Activated naive CD4-positive, alpha-beta T cell treated with anti-CD3 and anti-CD28 coated beads, Interleukin-2, amount 50 U/mL, for 72 hours (primary cell): Measurements from ENCODE around the gene CNOT8. TPM values are rescaled to one million over a fixed set of nuclear protein-coding genes. Genes with fewer than 3 reads are reported as not detected.
"Not testable (repeated sequence)": the region's sequence is repeated elsewhere in the genome, so short reads cannot be mapped to it uniquely, and the experiment has no call there.

Experiments used
- ATAC-seq, 2 donors: fragments of 150-1000 bp; cut with Tn5 transposase; 2 replicates each; pipeline ENCODE4 v1.10.0; 2021; ENCODE audit warnings: mild to moderate bottlenecking in 2 of 2, moderate library complexity in 2 of 2
- DNase-seq, 2 donors: peaks; one replicate each; pipeline ENCODE4 v3.0.0; 2021 to 2022; ENCODE audit warnings: low spot score in 2 of 2
- H3K27ac Mint-ChIP-seq, 2 donors: one replicate each; pipeline ENCODE4 v1.8.0; 2022; ENCODE audit warnings: mild to moderate bottlenecking in 2 of 2, mixed read lengths in 2 of 2
- H3K36me3 Mint-ChIP-seq, 2 donors: one replicate each; pipeline ENCODE4 v1.8.0; 2022; ENCODE audit warnings: mixed read lengths in 2 of 2
- H3K9me3 Mint-ChIP-seq, 2 donors: one replicate each; pipeline ENCODE4 v1.8.0; 2022; ENCODE audit warnings: mixed read lengths in 2 of 2
- total RNA-seq, 2 donors: library from RNA; stranded (reverse); gene quantifications; one replicate each; pipeline ENCODE4 v1.2.3, GENCODE V29; 2022

Gene CNOT8
- total RNA-seq, 2 donors from 2014 or later: 76.4 to 92.3 TPM

- ATAC-seq: peak; percentile 82 to 85
- H3K27ac Mint-ChIP-seq: peak overlapping the region; percentile 62 to 68
- H3K9me3 Mint-ChIP-seq: no peaks in the 10 kb centered on the region
- H3K36me3 Mint-ChIP-seq: peaks cover 5 to 7% of the 10 kb centered on the region in 2 donors
- peak; percentile 19 to 68 for DNase-seq
Measured at GRCh38 chr5:154829589-154830218, 28.7 kb upstream of the CNOT8 start.

DNA sequence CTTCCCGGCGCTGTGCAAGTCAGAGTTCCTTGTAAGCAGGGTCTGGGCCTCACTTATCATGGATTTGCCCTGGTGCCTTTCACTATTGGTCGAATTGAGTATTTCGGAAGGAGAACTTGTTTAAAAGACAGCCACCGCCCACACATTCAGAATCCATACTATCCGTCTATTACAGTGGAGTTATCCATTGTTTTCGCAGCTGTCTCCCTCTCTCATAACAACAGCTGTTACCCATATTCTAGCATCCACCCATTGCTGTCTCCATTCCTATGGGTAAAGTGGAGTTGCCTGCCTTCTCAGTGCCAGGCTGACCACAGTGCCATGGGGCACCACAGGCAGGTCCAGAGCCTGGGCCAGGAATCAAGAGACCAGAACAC is 28.2 kb upstream of the CNOT8 start:
- ATAC-seq: no peak
- Mint-ChIP-seq H3K9me3 (no peaks in the 10 kb centered on the region), H3K27ac (peak overlapping the region; percentile 62 to 68), H3K36me3 (peaks cover 5 to 7% of the 10 kb centered on the region in 2 donors)
- no peak for DNase-seq

DNA sequence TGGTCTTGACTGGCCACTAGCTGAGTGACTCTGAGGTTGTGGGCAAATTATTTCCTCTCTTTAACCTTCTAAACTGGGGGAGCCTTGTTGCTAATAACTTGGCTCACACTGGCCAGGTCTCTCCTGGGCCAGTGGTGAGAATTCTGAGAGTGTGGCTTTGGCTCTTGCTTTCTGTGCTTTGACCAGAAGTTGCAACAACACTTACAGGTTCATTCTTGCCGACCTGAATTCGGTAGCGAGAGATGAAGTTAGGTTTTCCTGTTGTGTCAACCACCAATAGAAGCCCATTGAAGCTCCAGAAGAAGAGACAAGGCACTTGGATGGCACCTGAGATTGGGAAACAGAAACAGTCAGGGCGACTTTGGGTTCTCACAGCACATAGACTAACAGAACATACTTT is 27.8 kb upstream of the CNOT8 start:
- Mint-ChIP-seq H3K36me3 (peaks cover 4% of the 10 kb centered on the region in 2 donors), H3K27ac (peak overlapping the region; percentile 62 to 68), H3K9me3 (no peaks in the 10 kb centered on the region)
- DNase-seq: no peak
- ATAC-seq: no peak

- no peak for ATAC-seq
- H3K27ac Mint-ChIP-seq: no peak overlapping the region
Measured at GRCh38 chr5:154831451-154831850, 27.0 kb upstream of the CNOT8 start.

DNA sequence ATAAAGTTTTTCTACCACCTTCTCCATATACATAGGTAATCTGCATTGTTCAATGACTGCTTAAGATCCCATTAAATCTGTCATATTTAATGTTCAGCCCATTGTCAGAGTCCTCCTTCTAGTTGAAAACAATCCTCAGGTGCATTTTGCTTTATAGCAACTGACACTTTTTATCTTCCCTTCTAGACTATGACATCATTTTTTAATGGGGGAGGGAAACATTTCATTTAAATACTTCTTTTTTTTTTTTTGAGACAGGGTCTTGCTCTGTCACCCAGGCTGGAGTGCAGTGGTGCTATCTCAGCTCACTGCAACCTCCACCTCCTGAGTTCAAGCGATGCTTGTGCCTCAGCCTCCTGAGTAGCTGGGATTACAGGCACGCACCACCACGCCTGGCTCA is 25.6 kb upstream of the CNOT8 start:
- not testable (repeated sequence) for ATAC-seq, H3K9me3 Mint-ChIP-seq, H3K36me3 Mint-ChIP-seq, H3K27ac Mint-ChIP-seq, DNase-seq

More at GRCh38 chr5:154831451-154831850, 27.0 kb upstream of the CNOT8 start:
- H3K36me3 Mint-ChIP-seq: no peaks in the 10 kb centered on the region
- no peaks in the 10 kb centered on the region for H3K9me3 Mint-ChIP-seq
- no peak for DNase-seq

- ATAC-seq (no peak), DNase-seq (no peak)
- no peaks in the 10 kb centered on the region for H3K36me3 Mint-ChIP-seq
- no peak overlapping the region for H3K27ac Mint-ChIP-seq
- no peaks in the 10 kb centered on the region for H3K9me3 Mint-ChIP-seq
Measured at GRCh38 chr5:154834053-154834452, 24.4 kb upstream of the CNOT8 start.

- DNase-seq, H3K9me3 Mint-ChIP-seq, H3K27ac Mint-ChIP-seq, ATAC-seq, H3K36me3 Mint-ChIP-seq: not testable (repeated sequence)
Measured at GRCh38 chr5:154835701-154836052, 22.8 kb upstream of the CNOT8 start.

GRCh38 chr5:154836225-154836624 is 22.2 kb upstream of the CNOT8 start:
- Mint-ChIP-seq H3K27ac (no peak overlapping the region), H3K9me3 (no peaks in the 10 kb centered on the region), H3K36me3 (no peaks in the 10 kb centered on the region)
- no peak for DNase-seq
- ATAC-seq: no peak

DNA sequence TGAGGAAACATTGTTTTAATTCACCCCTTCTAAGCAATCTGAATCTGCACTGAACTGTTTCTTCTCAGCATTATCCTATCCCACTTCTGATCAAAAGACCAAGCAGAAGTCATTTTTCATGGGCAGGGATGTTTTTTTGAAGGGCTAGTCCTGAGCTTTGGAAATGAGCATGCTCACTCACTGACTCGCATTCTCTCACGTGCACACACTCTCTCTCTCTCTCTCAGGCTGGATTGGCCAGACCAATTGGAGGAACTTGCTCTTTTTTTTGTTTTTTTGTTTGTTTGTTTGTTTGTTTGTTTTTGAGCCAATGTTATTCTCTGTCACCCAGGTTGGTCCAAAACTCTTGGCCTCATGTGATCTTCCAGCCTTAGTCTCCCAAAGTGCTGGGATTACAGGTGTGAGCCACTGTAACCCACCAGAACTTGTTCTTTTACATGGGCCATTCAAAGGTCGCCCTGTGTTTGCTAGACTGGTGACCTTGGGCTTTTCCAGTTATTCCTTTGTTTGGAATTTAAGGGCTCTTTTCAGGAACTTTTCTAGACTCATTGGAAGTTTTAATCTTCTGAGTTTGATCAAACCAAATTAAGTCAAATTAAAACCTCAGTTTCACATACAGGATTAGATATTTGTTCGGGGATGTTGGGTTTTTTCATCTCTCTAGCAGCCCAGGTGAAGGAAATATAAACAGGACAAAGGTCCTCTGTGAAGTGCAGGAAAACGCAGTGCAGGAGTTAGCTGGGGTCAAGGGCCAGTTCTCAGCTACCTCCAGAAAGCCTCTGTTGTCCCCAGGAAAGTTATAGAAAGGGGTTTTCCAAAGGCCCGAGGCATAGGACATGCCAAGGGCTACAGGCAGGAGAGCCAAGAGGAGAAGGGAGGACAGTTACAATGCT is 21.2 kb upstream of the CNOT8 start:
- ATAC-seq: no peak
- no peak for DNase-seq
- Mint-ChIP-seq H3K27ac (peak overlapping the region in 1 of 2 donors; percentile 44), H3K9me3 (no peaks in the 10 kb centered on the region), H3K36me3 (no peaks in the 10 kb centered on the region)

- ATAC-seq (peak in 1 of 2 donors; percentile 46), DNase-seq (no peak)
- H3K36me3 Mint-ChIP-seq: no peaks in the 10 kb centered on the region
- no peak overlapping the region for H3K27ac Mint-ChIP-seq
- no peaks in the 10 kb centered on the region for H3K9me3 Mint-ChIP-seq
Measured at GRCh38 chr5:154840435-154841272, 17.8 kb upstream of the CNOT8 start.

DNA sequence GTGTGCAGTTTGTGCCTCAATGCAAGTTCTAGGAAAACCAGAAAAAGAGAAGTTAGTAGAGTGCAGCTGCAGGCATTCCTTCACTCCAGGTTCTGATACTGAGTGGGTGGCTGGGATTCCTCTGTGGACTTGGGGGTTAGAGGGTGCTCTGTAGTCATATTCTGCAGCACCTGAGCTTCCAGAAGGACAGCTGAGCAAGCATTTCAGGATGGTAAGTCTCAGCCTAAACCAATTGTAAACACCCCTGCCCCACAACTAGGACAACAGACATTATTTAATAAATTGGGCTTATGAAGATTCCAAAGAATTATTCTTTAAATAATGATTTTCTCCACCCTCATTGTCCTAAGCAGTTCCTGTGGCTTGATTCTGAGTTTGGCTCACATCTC is 17.2 kb upstream of the CNOT8 start:
- DNase-seq (no peak), ATAC-seq (peak in 1 of 2 donors; percentile 20)
- H3K27ac Mint-ChIP-seq: no peak overlapping the region
- H3K9me3 Mint-ChIP-seq: no peaks in the 10 kb centered on the region
- H3K36me3 Mint-ChIP-seq: no peaks in the 10 kb centered on the region

DNA sequence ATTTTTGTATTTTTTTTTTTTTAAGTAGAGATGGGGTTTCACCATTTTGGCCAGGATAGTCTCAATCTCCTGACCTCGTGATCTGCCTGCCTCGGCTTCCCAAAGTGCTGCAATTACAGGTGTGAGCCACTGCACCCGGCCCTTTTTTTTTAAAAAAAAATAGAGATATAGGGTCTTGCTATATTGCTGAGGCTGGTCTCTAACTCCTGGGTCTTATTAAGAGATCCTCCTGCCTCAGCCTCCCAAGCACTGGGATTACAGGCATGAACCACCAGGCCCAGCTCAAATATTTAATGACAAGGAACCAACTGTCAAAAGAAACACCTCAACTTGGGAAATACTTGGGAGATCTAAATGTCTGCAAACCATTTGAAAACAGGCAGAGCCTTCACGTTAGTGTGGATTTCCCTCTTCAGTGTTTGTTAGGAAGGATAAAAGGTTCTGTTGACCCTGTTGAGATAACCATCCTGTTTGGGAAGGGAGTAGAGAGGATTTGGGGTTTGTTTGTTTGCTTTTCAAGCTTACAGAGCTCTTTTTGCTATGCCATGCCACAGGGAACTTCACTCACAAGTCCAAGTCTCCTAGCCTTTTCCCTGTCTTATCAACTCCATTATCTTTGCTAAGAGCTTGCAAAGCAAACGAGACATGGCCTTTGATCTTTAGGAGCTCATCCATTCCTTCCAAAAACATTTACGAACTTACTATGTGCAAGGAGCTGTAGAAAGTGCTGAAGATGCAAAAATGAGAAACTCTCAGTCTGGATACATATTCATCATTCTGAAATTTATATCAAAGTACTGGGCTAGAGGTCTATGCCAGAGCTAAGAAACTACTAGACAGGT is 15.5 kb upstream of the CNOT8 start:
- Mint-ChIP-seq H3K27ac (peak overlapping the region in 1 of 2 donors; percentile 53), H3K9me3 (no peaks in the 10 kb centered on the region), H3K36me3 (no peaks in the 10 kb centered on the region)
- ATAC-seq (no peak), DNase-seq (no peak)

DNA sequence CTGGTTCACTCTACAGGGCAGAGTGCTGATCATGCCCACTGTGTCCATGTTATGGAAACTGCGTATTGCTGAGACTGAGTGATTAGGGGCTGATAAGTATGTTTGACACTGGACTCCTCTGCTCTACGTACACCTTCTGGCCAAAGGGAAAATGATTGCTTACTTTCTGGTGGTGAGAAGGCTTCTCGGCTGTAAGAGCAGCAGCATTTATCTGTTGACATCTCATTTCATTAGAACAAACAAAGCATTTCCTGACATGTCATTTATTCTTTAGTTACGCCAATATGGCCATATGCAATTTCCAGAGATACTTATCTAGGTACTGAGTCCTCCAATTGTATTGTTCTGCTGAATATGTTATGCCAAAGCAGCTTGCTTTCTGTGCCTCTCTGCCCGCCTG is 13.6 kb upstream of the CNOT8 start:
- Mint-ChIP-seq H3K36me3 (no peaks in the 10 kb centered on the region), H3K9me3 (no peaks in the 10 kb centered on the region), H3K27ac (no peak overlapping the region)
- no peak for ATAC-seq
- DNase-seq: no peak

DNA sequence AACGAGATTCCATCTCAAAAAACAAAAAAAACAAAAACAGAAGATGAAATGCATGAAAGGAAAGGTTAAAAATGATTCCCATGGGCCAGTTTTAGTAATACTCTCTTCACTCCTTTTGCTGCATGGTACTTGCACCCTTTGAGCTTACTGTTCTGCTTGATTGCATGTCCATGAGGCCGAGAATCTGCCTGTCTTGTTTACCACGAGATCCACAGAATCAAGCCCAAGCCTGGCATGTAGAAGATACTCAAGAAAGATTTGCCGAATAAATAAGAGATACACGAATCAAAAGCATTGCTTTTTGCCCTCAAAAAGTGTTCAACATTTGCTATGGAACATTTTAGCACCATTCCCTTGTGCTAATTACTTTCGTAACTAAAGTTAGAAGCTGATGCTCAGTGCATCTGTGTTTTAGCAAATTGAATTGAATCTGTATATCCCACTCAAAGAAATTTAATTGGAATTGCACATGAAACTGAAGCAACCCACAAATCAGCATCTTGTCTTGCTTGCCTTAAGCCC is 9.1 kb upstream of the CNOT8 start:
- no peaks in the 10 kb centered on the region for H3K36me3 Mint-ChIP-seq
- no peak for ATAC-seq
- H3K27ac Mint-ChIP-seq: no peak overlapping the region
- no peak for DNase-seq
- no peaks in the 10 kb centered on the region for H3K9me3 Mint-ChIP-seq

- Mint-ChIP-seq H3K27ac (no peak overlapping the region), H3K36me3 (no peaks in the 10 kb centered on the region), H3K9me3 (no peaks in the 10 kb centered on the region)
- DNase-seq (no peak), ATAC-seq (peak in 1 of 2 donors; percentile 24)
Measured at GRCh38 chr5:154849791-154850201, 8.6 kb upstream of the CNOT8 start.
